GM10266 (cell line): Measurements from ENCODE around the gene LAMA3.

Source experiments
- DNase-seq: peaks from one replicate; pipeline ENCODE4 v3.0.0; 2012; ENCODE audit errors: extremely low spot score
- TF ChIP-seq, protein P1 (sequence below): IDR thresholded peaks from 2 replicates; pipeline ENCODE4 v1.5.1; 2012; ENCODE audit warnings: mild to moderate bottlenecking, low read depth; ENCODE audit not compliant: control insufficient read depth, insufficient read depth; ENCODE audit errors: missing control alignments

Gene LAMA3

DNA sequence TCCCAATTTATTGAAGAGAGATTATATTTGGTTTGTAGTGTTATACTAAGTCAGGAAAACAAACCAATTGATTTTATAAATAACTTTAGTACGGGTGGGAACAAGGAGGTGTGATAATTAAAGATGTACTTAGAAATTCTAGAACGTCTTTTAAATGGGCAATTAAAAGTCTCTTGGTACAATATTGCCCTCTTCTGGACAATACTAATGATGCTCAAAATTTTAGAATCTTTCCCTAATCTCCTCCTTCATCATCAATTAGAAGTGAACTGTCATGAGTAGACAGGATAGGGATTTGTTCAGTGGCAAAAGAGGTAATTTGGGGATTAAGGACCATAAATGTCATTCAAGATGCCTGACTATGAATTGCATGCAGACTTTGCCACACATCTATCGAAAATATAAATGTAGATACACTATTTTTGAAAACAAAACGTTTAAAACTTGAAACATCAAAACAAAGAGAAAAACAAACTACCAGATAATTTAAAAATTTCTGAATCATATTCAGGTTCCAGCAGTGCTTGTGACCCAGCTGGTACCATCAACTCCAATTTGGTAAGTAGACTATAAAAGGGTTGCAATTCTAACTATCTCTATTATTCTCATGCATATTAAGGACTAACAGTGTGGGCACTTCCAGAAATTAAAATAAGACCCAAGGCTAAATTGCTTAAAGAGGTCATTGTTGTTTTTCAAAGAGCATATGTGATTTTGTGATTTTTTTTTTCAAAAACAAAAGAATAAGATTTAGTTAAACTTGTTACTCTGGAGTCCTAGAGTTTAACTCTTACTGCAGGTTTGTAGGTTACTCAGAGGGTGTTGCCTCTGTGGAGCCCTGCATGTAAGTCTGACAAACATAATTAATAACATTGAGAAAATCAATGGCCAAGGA, 123.5 kb downstream of the LAMA3 start:
- TF ChIP-seq, protein P1, sequence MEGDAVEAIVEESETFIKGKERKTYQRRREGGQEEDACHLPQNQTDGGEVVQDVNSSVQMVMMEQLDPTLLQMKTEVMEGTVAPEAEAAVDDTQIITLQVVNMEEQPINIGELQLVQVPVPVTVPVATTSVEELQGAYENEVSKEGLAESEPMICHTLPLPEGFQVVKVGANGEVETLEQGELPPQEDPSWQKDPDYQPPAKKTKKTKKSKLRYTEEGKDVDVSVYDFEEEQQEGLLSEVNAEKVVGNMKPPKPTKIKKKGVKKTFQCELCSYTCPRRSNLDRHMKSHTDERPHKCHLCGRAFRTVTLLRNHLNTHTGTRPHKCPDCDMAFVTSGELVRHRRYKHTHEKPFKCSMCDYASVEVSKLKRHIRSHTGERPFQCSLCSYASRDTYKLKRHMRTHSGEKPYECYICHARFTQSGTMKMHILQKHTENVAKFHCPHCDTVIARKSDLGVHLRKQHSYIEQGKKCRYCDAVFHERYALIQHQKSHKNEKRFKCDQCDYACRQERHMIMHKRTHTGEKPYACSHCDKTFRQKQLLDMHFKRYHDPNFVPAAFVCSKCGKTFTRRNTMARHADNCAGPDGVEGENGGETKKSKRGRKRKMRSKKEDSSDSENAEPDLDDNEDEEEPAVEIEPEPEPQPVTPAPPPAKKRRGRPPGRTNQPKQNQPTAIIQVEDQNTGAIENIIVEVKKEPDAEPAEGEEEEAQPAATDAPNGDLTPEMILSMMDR: peak; percentile 39
- DNase-seq: peak; percentile 25

DNA sequence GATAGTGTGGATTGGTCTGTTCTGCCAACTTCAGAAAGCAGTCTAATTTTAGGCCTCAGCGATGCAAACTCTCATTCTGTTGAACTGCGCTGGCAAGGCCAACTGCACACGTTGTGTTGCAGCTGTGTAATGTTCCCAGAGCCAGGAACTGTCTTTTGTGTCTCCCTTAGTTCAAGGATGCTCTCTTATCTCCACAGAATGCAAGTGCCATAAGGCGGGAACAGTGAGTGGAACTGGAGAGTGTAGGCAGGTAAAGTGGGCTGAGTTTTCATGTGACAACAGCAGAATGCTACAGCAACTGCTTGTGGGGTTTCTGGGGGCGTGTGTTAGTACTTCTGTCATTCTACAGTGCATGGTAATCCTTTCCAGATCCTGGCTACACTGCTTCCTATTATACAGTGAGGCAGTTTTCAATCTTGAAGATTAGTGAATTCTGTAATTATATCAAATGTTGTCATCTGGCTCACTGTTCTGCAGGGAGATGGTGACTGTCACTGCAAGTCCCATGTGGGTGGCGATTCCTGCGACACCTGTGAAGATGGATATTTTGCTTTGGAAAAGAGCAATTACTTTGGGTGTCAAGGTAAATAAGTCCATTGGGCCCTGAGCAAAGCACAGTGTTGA, 125.8 kb downstream of the LAMA3 start:
- no peak for DNase-seq
- TF ChIP-seq, protein P1: no peak

DNA sequence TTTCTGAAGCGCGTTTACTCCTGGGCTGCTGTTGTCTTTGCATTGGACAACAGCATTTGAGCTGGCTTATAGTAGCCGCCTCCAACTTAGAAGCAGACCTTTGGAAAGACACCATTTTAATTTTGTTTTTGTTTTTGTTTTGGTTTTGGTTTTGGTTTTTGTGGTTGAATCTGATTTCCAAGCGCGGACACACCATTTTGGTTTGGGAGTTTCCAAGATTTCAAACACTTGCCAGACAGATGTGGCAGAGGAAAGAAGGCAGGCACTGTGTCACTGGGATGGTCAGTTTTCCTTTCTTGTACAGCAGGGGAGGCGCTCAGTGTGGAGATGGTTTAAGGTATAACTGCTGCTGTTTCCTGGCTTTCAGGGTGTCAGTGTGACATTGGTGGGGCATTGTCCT, 126.8 kb downstream of the LAMA3 start:
- DNase-seq: no peak
- TF ChIP-seq, protein P1: no peak

DNA sequence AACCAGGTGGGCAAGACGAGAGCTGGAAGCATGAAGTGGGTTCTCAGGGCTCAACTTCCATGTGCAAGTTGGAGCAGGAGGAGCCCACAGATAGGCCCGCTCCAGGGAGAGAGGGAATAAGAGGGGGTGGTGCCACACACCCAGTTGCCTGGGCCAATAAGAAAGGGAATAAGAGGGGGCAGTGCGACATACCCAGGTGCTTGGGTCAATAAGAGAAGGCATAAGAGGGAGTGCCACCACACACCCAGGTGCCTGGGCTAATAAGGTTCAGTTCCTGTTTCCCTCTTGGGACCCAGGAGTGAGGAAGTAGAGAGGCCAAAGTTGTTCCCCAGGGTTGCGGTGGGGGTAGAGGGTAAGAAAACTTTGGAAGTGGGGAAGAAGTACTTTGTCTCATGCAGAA, 127.5 kb downstream of the LAMA3 start:
- no peak for DNase-seq
- TF ChIP-seq, protein P1: no peak

DNA sequence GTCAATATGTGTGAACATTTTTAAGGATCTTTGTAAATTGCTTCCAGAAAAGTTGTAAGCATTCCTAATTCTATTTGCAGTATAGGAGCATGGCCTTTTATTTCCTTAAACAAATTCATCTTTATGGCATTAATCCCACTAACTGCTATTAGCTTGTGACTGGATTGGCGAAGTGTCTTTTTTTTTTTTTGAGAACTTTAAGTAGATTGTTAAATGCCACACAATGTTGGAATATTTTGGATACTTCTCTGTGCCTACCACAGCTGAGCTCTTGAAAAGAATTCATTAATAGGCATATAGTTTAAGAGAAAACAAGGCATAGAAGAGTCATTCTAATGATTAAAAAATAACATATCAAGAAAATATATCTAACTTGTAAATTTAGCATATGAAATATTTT, 129.7 kb downstream of the LAMA3 start:
- TF ChIP-seq, protein P1: no peak
- no peak for DNase-seq

DNA sequence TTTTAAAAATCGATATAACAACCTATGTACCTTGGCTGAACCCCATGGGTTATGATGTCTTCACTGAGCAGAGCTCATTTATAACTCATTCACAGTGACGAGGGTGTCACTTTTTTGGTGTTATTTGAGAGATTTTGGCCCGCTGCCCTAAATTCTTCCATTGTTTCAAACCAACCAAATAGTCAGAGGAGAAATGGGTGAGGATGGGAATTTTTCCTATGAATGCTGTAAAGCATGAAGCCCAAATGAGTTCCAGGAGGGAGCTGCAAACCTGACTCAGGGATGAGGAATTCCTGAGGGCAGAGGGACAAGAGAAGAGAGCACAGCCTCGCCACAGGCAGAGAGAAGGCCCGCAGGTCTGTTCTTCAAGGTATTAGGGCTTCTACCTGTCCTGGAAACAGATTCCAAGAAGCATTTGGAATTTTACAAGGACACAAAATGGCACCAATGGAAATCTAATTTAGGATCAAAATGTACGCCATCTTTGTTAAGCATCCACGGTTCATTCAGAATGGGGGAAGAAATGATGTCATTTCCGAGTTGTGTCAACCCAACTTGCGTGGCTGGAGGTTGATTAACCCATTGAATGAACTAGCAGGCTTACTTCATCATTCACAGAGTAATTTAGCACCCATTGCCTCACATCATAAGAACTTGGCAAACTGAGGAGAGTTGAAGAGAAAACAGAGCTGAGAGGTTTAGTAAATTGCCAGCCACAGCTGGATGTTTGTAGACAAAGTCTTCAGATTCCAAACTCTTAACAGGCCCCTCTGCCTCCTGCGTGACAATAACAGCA, 133.5 kb downstream of the LAMA3 start:
- TF ChIP-seq, protein P1: no peak
- no peak for DNase-seq
